Measurements from ENCODE around the gene TOM1.

Gene TOM1

GRCh38 chr22:35299673-35300499 lies at the start of gene TOM1:
TOM1 (plus strand) TSS chr22:35299894; CDS start chr22:35299929, 35 bp downstream.
- DNase-seq: peak; percentile 97

GRCh38 chr22:35250156-35250555 lies 49.5 kb upstream of the TOM1 start:
- DNase-seq: no peak

- no peak for DNase-seq
These were observed 45.7 kb upstream of the TOM1 start for GRCh38 chr22:35253946-35254345.

- DNase-seq: no peak
These were observed 42.7 kb upstream of the TOM1 start for GRCh38 chr22:35257002-35257320.

- peak; percentile 67 for DNase-seq
These were observed 42.1 kb upstream of the TOM1 start, which contains the start of gene HMGXB4 for GRCh38 chr22:35257321-35258190. HMGXB4 (plus strand) TSS chr22:35257493; CDS start chr22:35262391, 4,898 bp downstream.

GRCh38 chr22:35258191-35258988 lies 41.3 kb upstream of the TOM1 start:
- no peak for DNase-seq

- DNase-seq: no peak
These were observed 34.7 kb upstream of the TOM1 start for GRCh38 chr22:35264986-35265385.

- DNase-seq: no peak
These were observed 33.4 kb upstream of the TOM1 start for GRCh38 chr22:35266277-35266676.

- DNase-seq: no peak
These were observed 30.1 kb upstream of the TOM1 start for GRCh38 chr22:35269630-35270029.

- no peak for DNase-seq
These were observed 25.4 kb upstream of the TOM1 start for GRCh38 chr22:35274154-35274871.

- DNase-seq: no peak
These were observed 24.1 kb upstream of the TOM1 start for GRCh38 chr22:35275580-35275979.

GRCh38 chr22:35276019-35276418 lies 23.7 kb upstream of the TOM1 start:
- no peak for DNase-seq

- DNase-seq: no peak
These were observed 11.6 kb upstream of the TOM1 start for GRCh38 chr22:35288116-35288515.

- DNase-seq: no peak
These were observed 6.9 kb upstream of the TOM1 start for GRCh38 chr22:35292786-35293185.

GRCh38 chr22:35296051-35296450 lies 3.6 kb upstream of the TOM1 start:
- no peak for DNase-seq

- peak; percentile 28 for DNase-seq
These were observed 449 bp upstream of the TOM1 start for GRCh38 chr22:35299217-35299672.

GRCh38 chr22:35301372-35301874 lies 1.7 kb downstream of the TOM1 start:
- no peak for DNase-seq

- no peak for DNase-seq
These were observed 3.4 kb downstream of the TOM1 start for GRCh38 chr22:35303029-35303624.

- no peak for DNase-seq
These were observed 5.9 kb downstream of the TOM1 start for GRCh38 chr22:35305525-35306070.

GRCh38 chr22:35306350-35306967 lies 6.8 kb downstream of the TOM1 start:
- no peak for DNase-seq

- no peak for DNase-seq
These were observed 7.7 kb downstream of the TOM1 start for GRCh38 chr22:35307372-35307771.

Measured in NCI-H1694 (cell line).